ENCODE measurements around the gene ZNF625.

- TF ChIP-seq CTCF (conservative IDR thresholded peaks at IDR 0.05; ENCODE audit: low read length) = no peak
- TF ChIP-seq EZH2phosphoT487 (IDR thresholded peaks at IDR 0.05; ENCODE audit: borderline replicate concordance) = no peak
Observed at GRCh38 chr19:12156223-12157058, at the start of gene ZNF625.

Measured in Loucy (cell line).